CD4-positive, alpha-beta T cell treated with Interleukin-6 for 4 hours (primary cell): ENCODE measurements around the gene FOS.

ENCODE experiments used
- DNase-seq: peaks from one replicate; pipeline ENCODE4 v3.0.0-alpha.2; 2020; ENCODE audit warnings: mixed read lengths

FOS gene

GRCh38 chr14:75252254-75252837 lies 26.3 kb upstream of the FOS start:
- no peak for DNase-seq

- no peak for DNase-seq
Observed at GRCh38 chr14:75254381-75254822, 24.2 kb upstream of the FOS start.

GRCh38 chr14:75254901-75255584 lies 23.6 kb upstream of the FOS start:
- DNase-seq: no peak

GRCh38 chr14:75258079-75258802 lies 20.4 kb upstream of the FOS start:
- DNase-seq: no peak

GRCh38 chr14:75258803-75259509 lies 19.7 kb upstream of the FOS start:
- DNase-seq: peak; percentile 100

- no peak for DNase-seq
Observed at GRCh38 chr14:75259510-75259855, 19.1 kb upstream of the FOS start.

GRCh38 chr14:75260025-75260763 lies 18.4 kb upstream of the FOS start:
- DNase-seq: no peak

- DNase-seq: no peak
Observed at GRCh38 chr14:75261820-75262219, 16.8 kb upstream of the FOS start.

- DNase-seq: no peak
Observed at GRCh38 chr14:75262641-75263040, 16.0 kb upstream of the FOS start.

- DNase-seq: no peak
Observed at GRCh38 chr14:75264036-75264435, 14.6 kb upstream of the FOS start.

GRCh38 chr14:75267141-75267721 lies 11.4 kb upstream of the FOS start:
- DNase-seq: no peak

- no peak for DNase-seq
Observed at GRCh38 chr14:75268633-75269550, 9.7 kb upstream of the FOS start.

- no peak for DNase-seq
Observed at GRCh38 chr14:75271514-75271913, 7.1 kb upstream of the FOS start.

GRCh38 chr14:75273272-75274049 lies 5.2 kb upstream of the FOS start:
- no peak for DNase-seq

- DNase-seq: no peak
Observed at GRCh38 chr14:75274050-75274898, 4.4 kb upstream of the FOS start.

GRCh38 chr14:75274899-75275569 lies 3.6 kb upstream of the FOS start:
- peak; percentile 45 for DNase-seq

GRCh38 chr14:75275598-75275997 lies 3.0 kb upstream of the FOS start:
- no peak for DNase-seq

- peak; percentile 51 for DNase-seq
Observed at GRCh38 chr14:75277008-75277814, 1.4 kb upstream of the FOS start.
